Parathyroid adenoma (tissue), 2 donors: ENCODE results near the gene MCOLN2.
"Not testable (repeated sequence)": the region's sequence is repeated elsewhere in the genome, so short reads cannot be mapped to it uniquely, and the experiment has no call there.

Experiments
- H2AFZ ChIP-seq: fragments of 300-600 bp; sonication (generic); one replicate; pipeline ENCODE4 v1.7.0; 2017; ENCODE audit warnings: antibody characterized with exemption, mild to moderate bottlenecking
- H3K27ac ChIP-seq: fragments of 300-600 bp; sonication (generic); one replicate; pipeline ENCODE4 v1.7.0; 2017
- H3K27me3 ChIP-seq: fragments of 300-600 bp; sonication (generic); one replicate; pipeline ENCODE4 v1.7.0; 2017; ENCODE audit warnings: low read length; ENCODE audit not compliant: control insufficient read depth, insufficient read depth
- H3K36me3 ChIP-seq: fragments of 300-600 bp; sonication (generic); one replicate; pipeline ENCODE4 v1.7.0; 2017; ENCODE audit warnings: low read length; ENCODE audit not compliant: control insufficient read depth, insufficient read depth
- H3K4me1 ChIP-seq: fragments of 300-600 bp; sonication (generic); one replicate; pipeline ENCODE4 v1.7.0; 2017; ENCODE audit warnings: control low read depth
- H3K4me2 ChIP-seq: fragments of 300-600 bp; sonication (generic); one replicate; pipeline ENCODE4 v1.7.0; 2017; ENCODE audit warnings: low read length
- H3K4me3 ChIP-seq: fragments of 300-600 bp; sonication (generic); one replicate; pipeline ENCODE4 v1.7.0; 2017; ENCODE audit warnings: low read depth, low read length
- H3K79me2 ChIP-seq: fragments of 300-600 bp; sonication (generic); one replicate; pipeline ENCODE4 v1.7.0; 2017; ENCODE audit warnings: control low read depth
- H3K9ac ChIP-seq: fragments of 300-600 bp; sonication (generic); one replicate; pipeline ENCODE4 v1.7.0; 2017; ENCODE audit warnings: mild to moderate bottlenecking
- H3K9me3 ChIP-seq: fragments of 300-600 bp; sonication (generic); one replicate; pipeline ENCODE4 v1.7.0; 2017; ENCODE audit warnings: low read length; ENCODE audit not compliant: control insufficient read depth
- CTCF ChIP-seq: fragments of 300-600 bp; sonication (generic); IDR thresholded peaks from one replicate; pipeline ENCODE4 v1.7.0; 2017; ENCODE audit warnings: antibody characterized with exemption, mild to moderate bottlenecking
- donor health status: primary hyperparathyroidism.

The MCOLN2 gene

GRCh38 chr1:85019994-85020393, 23.1 kb upstream of the MCOLN2 start:
- TF ChIP-seq CTCF = no peak
- no peak overlapping the region for H3K4me2 ChIP-seq
- H3K4me3 ChIP-seq = no peak overlapping the region
- no peak overlapping the region for H3K27ac ChIP-seq
- no peaks in the 10 kb centered on the region for H3K36me3 ChIP-seq
- H2AFZ ChIP-seq = no peak overlapping the region
- H3K79me2 ChIP-seq = no peaks in the 10 kb centered on the region
- no peaks in the 10 kb centered on the region for H3K4me1 ChIP-seq
- no peaks in the 10 kb centered on the region for H3K9me3 ChIP-seq
- H3K27me3 ChIP-seq = no peaks in the 10 kb centered on the region
- no peak overlapping the region for H3K9ac ChIP-seq

GRCh38 chr1:85015826-85016225, 18.9 kb upstream of the MCOLN2 start:
- Histone ChIP-seq H3K4me3 (no peak overlapping the region), H3K4me1 (no peaks in the 10 kb centered on the region), H3K9me3 (no peaks in the 10 kb centered on the region), H3K9ac (no peak overlapping the region), H3K4me2 (no peak overlapping the region), H3K36me3 (no peaks in the 10 kb centered on the region), H3K79me2 (no peaks in the 10 kb centered on the region), H2AFZ (no peak overlapping the region), H3K27ac (no peak overlapping the region), H3K27me3 (no peaks in the 10 kb centered on the region)
- TF ChIP-seq CTCF = no peak

DNA sequence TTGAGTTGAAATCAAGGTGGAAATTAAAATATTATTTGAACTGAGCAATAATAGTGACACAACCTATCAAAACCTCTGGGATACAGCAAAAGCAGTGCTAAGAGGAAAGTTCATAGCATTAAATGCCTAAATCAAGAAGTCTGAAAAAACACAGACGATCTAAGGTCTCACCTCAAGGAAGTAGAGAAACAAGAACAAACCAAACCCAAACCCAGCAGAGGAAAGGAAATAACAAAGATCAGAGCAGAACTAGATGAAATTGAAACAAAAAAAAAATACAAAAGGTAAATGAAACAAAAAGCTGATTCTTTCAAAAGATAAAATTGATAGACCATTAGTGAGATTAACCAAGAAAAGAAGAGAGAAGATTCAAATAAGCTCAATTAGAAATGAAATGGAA, 8.7 kb upstream of the MCOLN2 start:
- H3K79me2 ChIP-seq, H2AFZ ChIP-seq, H3K9me3 ChIP-seq, H3K9ac ChIP-seq, H3K4me1 ChIP-seq, H3K4me2 ChIP-seq, H3K27ac ChIP-seq, H3K27me3 ChIP-seq, H3K36me3 ChIP-seq, H3K4me3 ChIP-seq: not testable (repeated sequence)

- no peak overlapping the region for H3K4me3 ChIP-seq
- no peaks in the 10 kb centered on the region for H3K79me2 ChIP-seq
- no peaks in the 10 kb centered on the region for H3K27me3 ChIP-seq
Measured at GRCh38 chr1:85001742-85002141, 4.8 kb upstream of the MCOLN2 start.

DNA sequence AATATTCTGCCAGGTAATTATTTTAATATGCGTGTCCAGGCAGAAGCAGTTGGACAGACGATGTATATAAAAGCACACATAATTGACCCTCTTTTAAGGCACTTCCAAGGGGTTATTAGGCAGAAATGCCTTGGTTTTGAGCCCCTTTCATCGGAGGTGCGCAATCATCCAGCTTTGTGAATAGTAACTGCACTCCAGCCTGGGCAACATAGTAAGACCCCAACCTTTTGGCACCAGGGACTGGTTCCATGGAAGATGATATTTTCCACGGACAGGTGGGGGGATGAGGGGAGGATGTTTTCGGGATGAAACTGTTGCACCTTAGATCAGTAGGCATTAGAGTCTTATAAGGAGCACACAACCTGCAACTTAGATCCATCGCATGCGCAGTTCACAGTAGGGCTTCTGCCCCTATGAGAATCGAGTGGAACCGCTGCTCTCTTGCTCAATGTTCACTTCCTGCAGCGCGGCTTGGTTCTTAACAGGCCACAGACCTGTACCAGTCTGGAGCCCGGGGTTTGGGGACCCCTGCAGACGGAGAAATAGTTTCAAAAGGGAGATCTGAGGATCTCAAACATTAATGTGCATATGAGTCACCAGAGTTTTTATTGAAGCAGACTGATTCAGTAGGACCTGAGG, 1.8 kb upstream of the MCOLN2 start:
- Histone ChIP-seq H3K79me2 (no peaks in the 10 kb centered on the region), H3K27ac (no peak overlapping the region), H3K4me1 (no peaks in the 10 kb centered on the region), H3K36me3 (no peaks in the 10 kb centered on the region), H3K9ac (no peak overlapping the region), H3K27me3 (no peaks in the 10 kb centered on the region), H2AFZ (peak overlapping the region; percentile 83), H3K4me2 (no peak overlapping the region), H3K4me3 (no peak overlapping the region), H3K9me3 (no peaks in the 10 kb centered on the region)
- no peak for TF ChIP-seq CTCF

More at GRCh38 chr1:85001742-85002141, 4.8 kb upstream of the MCOLN2 start:
- Histone ChIP-seq H3K4me1 (no peaks in the 10 kb centered on the region), H2AFZ (no peak overlapping the region), H3K4me2 (no peak overlapping the region), H3K36me3 (no peaks in the 10 kb centered on the region), H3K27ac (no peak overlapping the region), H3K9me3 (no peaks in the 10 kb centered on the region), H3K9ac (no peak overlapping the region)
- TF ChIP-seq CTCF = no peak
